Lower leg skin (tissue), 4 donors: ENCODE data around the gene PHYHD1. TPM values are rescaled to one million over a fixed set of nuclear protein-coding genes. Genes with fewer than 3 reads are reported as not detected.

ENCODE experiments used
- DNase-seq, 2 donors: peaks; one replicate each; pipeline ENCODE4 v3.0.0-alpha.2; 2019; ENCODE audit warnings: low spot score in 2 of 2
- H3K4me3 ChIP-seq: fragments of 200-600 bp; sonication (generic); 2 replicates; pipeline ENCODE4 v1.5.1; 2017; ENCODE audit warnings: mild to moderate bottlenecking, low read depth; ENCODE audit not compliant: poor library complexity, severe bottlenecking
- POLR2A ChIP-seq, 2 donors: fragments of 450-650 bp; IDR thresholded peaks; one replicate each; pipeline ENCODE4 v1.6.1; 2016 to 2017; ENCODE audit warnings: antibody characterized with exemption in 2 of 2, mild to moderate bottlenecking in 1 of 2, moderate library complexity in 1 of 2
- WGBS, 2 donors: methylation state at CpG; one replicate each; pipeline ENCODE4 v1.1.5; 2018; 5-methylcytosine and 5-hydroxymethylcytosine counted together
- intact Hi-C: fragments of 100-400 bp; cut with DNase I; formaldehyde crosslinking; loops from one replicate; pipeline ENCODE4 v1.15.0; 2023; ENCODE audit warnings: low total_unique reads
- total RNA-seq, 4 donors: library from RNA; depleted of rRNA; stranded (reverse); fragments of >200 nt; gene quantifications; one replicate each; pipeline ENCODE4 v1.1.0, GENCODE V29; 2016
- TF ChIP-seq, protein P1 (sequence below), 3 donors: fragments of 450-650 bp; IDR thresholded peaks; one replicate each; pipeline ENCODE4 v1.5.1; 2016; ENCODE audit warnings: antibody characterized with exemption in 3 of 3, mild to moderate bottlenecking in 3 of 3, moderate library complexity in 2 of 3

The PHYHD1 gene
- total RNA-seq, 4 donors from 2014 or later: 31.3 to 60.2 (median 50.6) TPM

DNA sequence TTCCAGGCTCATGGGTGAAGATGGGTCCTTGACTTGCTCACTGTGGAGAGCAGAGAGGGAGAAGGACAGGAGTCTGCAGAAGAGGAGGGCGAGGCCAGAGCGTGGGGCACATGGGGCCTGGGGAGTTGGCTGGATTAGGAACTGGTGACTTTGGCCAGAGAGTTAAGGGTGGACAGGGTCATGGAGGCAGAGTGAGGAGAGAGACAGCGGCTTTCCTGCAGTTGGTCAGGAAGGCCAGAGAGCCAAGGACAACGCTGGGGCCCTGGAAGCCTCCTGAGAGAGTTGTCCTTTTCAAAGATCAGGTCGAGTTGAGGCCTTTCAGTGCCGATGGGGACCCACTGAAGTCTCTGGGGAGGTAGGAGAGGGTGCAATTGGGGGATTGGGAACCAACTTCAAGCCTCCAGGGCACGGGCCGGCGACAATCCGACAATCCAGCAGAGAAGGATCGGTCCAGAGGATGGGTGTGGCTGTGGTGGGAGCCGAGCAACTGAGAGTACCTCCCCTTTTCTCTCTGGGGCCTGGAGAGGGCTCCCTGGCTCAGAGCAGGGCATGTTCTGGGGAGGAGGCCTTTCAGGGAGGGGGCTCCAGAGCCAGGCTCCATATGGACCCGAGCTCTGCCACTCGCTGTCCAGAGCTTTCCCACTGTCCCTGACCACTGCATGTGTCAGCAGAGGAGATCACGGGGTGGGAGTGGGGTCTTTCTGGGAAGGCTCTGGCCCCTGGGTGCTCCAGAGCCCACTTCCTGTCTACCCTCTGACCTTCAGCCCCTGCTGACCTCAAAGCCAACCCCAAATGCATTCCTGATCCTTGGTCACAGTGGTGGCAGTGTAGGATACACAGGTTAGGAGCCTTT is 7.5 kb upstream of the PHYHD1 start:
- no peak for DNase-seq
- no peak overlapping the region for H3K4me3 ChIP-seq
- 52 to 63% methylated on average over 12 to 15 of the region's 15 CpGs for WGBS, 2 donors
- intact Hi-C loops: no loop called here
- TF ChIP-seq, protein P1, sequence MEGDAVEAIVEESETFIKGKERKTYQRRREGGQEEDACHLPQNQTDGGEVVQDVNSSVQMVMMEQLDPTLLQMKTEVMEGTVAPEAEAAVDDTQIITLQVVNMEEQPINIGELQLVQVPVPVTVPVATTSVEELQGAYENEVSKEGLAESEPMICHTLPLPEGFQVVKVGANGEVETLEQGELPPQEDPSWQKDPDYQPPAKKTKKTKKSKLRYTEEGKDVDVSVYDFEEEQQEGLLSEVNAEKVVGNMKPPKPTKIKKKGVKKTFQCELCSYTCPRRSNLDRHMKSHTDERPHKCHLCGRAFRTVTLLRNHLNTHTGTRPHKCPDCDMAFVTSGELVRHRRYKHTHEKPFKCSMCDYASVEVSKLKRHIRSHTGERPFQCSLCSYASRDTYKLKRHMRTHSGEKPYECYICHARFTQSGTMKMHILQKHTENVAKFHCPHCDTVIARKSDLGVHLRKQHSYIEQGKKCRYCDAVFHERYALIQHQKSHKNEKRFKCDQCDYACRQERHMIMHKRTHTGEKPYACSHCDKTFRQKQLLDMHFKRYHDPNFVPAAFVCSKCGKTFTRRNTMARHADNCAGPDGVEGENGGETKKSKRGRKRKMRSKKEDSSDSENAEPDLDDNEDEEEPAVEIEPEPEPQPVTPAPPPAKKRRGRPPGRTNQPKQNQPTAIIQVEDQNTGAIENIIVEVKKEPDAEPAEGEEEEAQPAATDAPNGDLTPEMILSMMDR (IDR thresholded peaks at IDR 0.05): no peak
- no peak for TF ChIP-seq POLR2A (IDR thresholded peaks at IDR 0.05)

DNA sequence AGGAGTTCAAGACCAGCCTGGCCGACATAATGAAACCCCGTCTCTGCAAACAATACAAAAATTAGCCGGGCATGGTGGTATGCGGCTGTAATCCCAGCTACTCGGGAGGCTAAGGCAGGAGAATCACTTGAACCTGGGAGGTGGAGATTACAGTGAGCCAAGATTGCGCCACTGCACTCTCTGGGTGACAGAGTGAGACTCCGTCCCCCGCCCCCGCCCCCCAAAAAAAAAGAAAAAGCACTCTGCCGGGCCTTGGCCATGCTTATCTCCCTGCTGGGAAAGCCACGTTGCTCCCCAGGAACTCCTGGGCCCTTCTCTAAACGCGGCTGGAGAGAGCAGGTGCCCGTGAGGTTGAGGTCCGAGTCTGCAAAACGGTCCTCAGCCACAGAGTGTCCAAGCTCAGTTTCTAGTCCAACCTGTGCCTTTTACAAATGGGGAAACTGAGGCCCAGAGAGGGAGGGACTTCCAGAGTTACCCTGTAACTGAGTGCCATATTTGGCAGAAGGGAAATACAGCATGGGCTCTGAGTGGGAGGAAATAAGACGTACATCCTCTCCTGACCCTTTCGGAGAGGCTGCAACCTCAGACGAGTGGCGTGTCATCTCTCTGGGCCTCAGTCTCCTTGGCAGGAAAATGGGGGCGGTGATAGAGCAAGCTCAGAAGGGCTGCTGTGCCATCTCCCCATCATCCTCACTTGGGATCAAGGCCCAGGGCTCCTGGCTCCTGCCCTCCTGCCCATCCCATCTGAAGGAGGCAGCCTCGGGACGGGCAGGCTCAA is 6.6 kb upstream of the PHYHD1 start:
- H3K4me3 ChIP-seq: no peak overlapping the region
- intact Hi-C loops: no loop called here
- DNase-seq: no peak
- TF ChIP-seq POLR2A (IDR thresholded peaks at IDR 0.05): no peak
- TF ChIP-seq, protein P1 (IDR thresholded peaks at IDR 0.05): no peak
- WGBS, 2 donors: 75 to 78% methylated on average over 23 of the region's 23 CpGs

DNA sequence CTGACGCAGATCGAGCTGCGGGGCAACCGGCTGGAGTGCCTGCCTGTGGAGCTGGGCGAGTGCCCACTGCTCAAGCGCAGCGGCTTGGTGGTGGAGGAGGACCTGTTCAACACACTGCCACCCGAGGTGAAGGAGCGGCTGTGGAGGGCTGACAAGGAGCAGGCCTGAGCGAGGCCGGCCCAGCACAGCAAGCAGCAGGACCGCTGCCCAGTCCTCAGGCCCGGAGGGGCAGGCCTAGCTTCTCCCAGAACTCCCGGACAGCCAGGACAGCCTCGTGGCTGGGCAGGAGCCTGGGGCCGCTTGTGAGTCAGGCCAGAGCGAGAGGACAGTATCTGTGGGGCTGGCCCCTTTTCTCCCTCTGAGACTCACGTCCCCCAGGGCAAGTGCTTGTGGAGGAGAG is 4.6 kb upstream of the PHYHD1 start:
- intact Hi-C loops: no loop called here

DNA sequence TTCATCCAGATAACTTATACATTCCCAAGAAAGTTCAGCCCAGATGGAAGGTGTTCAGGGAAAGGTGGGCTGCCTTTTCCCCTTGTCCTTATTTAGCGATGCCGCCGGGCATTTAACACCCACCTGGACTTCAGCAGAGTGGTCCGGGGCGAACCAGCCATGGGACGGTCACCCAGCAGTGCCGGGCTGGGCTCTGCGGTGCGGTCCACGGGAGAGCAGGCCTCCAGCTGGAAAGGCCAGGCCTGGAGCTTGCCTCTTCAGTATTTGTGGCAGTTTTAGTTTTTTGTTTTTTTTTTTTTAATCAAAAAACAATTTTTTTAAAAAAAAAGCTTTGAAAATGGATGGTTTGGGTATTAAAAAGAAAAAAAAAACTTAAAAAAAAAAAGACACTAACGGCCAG is 4.0 kb upstream of the PHYHD1 start:
- WGBS, 2 donors: 68 to 70% methylated on average over 11 of the region's 11 CpGs
- no peak overlapping the region for H3K4me3 ChIP-seq
- DNase-seq: no peak
- TF ChIP-seq, protein P1 (IDR thresholded peaks at IDR 0.05): no peak
- TF ChIP-seq POLR2A (IDR thresholded peaks at IDR 0.05): no peak
- intact Hi-C loops: no loop called here

More for the DNA sequence above, 4.6 kb upstream of the PHYHD1 start:
- H3K4me3 ChIP-seq: no peak overlapping the region
- TF ChIP-seq, protein P1 (IDR thresholded peaks at IDR 0.05): no peak
- no peak for TF ChIP-seq POLR2A (IDR thresholded peaks at IDR 0.05)
- peak in 1 of 2 donors; percentile 91 for DNase-seq
- 45 to 66% methylated on average over 12 to 18 of the region's 18 CpGs for WGBS, 2 donors

DNA sequence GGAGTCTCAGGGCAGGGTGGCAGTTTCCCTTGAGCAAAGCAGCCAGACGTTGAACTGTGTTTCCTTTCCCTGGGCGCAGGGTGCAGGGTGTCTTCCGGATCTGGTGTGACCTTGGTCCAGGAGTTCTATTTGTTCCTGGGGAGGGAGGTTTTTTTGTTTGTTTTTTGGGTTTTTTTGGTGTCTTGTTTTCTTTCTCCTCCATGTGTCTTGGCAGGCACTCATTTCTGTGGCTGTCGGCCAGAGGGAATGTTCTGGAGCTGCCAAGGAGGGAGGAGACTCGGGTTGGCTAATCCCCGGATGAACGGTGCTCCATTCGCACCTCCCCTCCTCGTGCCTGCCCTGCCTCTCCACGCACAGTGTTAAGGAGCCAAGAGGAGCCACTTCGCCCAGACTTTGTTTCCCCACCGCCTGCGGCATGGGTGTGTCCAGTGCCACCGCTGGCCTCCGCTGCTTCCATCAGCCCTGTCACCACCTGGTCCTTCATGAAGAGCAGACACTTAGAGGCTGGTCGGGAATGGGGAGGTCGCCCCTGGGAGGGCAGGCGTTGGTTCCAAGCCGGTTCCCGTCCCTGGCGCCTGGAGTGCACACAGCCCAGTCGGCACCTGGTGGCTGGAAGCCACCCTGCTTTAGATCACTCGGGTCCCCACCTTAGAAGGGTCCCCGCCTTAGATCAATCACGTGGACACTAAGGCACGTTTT is 3.5 kb upstream of the PHYHD1 start:
- intact Hi-C loops: no loop called here
- TF ChIP-seq, protein P1 (IDR thresholded peaks at IDR 0.05): no peak
- no peak for TF ChIP-seq POLR2A (IDR thresholded peaks at IDR 0.05)
- DNase-seq: peak; percentile 84 to 96
- H3K4me3 ChIP-seq: no peak overlapping the region
- WGBS, 2 donors: 37 to 38% methylated on average over 26 of the region's 26 CpGs
